HG03457 (cell line): ENCODE results near the gene MT1H.
"Not testable (repeated sequence)": the region's sequence is repeated elsewhere in the genome, so short reads cannot be mapped to it uniquely, and the experiment has no call there.

Experiments
- ATAC-seq: cut with Tn5 transposase; IDR thresholded peaks from one replicate; pipeline ENCODE4 v1.9.1; 2021; ENCODE audit warnings: moderate number of reproducible peaks; ENCODE audit not compliant: unreplicated experiment

Gene MT1H

GRCh38 chr16:56669005-56669839, at the start of gene MT1H:
TSS of gene MT1H (plus strand) at chr16:56669814. CDS start at chr16:56669885, 71 bp downstream.
- no peak for ATAC-seq

DNA sequence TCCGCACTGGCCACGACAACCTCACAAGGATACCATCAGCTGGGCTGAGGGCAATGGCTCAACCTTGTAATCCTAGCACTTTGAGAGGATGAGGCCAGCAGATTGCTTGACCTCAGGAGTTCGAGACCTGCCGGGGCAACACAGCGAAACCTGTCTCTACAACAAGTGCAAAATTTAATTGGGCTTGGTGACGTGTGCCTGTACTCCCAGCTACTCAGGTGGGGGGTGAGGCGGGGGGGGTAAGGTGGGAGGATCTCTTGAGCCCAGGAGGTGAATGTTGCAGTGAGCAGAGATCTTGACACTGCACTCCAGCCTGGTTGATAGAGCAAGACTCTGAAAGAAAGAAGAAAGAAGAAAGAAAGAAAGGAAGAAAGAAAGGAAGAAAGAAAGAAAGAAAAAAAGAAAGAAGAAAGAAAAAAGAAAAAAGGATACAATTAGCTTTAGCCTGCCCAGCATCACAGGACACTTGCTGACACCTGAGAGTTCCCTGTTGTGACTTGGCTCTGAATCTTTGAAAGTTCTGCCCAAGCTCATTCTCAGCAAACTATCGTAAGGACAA, 49.2 kb upstream of the MT1H start:
- no peak for ATAC-seq

DNA sequence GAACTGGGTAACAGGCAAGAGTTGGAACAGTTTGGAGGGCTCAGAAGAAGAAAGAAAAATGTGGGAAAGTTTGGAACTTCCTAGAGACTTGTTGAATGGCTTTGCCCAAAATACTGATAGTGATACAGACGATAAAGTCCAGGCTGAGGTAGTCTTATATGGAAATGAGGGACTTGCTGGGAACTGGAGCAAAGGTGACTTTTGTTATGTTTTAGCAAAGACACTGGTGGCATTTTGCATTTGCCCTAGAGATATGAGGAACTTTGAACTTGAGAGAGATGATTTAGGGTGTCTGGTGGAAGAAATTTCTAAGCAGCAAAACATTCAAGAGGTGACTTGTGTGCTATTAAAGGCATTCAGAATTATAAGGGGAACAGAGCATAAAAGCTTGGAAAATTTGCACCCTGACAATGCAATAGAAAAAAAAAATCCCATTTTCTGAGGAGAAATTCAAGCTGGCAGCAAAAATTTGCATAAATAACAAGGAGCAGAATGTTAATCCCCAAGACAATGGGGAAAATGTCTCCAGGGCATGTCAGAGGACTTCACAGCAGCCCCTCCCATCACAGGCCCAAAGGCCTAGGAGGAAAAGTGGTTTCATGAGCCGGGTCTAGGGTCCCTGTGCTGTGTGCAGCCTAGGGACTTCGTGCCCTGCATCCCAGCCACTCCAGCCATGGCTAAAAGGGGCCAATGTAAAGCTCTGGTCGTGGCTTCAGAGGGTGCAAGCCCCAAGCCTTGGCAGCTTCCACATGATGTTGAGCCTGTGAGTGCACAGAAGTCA, 47.8 kb upstream of the MT1H start:
- not testable (repeated sequence) for ATAC-seq

DNA sequence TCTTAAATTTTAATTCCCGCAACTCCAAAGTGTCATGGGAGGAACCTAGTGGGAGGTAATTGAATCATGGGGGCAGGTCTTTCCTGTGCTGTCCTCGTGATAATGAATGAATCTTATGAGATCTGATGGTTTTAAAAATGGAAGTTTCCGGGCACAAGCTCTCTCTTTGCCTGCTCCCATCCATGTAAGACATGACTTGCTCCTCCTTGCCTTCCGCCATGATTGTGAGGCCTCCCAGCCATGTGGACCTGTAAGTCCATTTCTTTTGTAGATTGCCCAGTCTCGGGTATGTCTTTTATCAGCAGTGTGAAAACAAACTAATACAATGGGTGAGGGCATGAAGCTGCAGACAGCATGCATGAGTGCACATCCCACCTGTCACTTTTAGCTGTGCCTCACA, 46.4 kb upstream of the MT1H start:
- ATAC-seq, result not testable (repeated sequence)

DNA sequence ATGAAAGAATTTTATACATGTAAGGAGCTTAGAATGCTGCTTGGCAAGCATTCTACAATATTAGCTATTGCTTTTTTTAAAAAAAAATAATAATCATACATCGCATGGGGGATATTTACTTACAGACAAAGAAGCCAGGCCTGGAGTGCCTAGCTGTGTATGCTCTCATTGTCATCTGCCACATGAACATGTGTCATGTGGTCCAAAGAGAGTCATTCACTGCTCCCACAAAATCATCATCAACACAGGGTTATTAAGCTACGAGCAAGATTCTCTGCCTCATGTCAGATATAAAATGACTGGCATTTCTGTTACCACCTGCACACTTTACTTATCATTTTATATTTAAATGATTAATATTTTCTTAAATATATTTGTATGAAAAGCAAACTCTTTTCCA, 46.0 kb upstream of the MT1H start:
- ATAC-seq, result no peak

GRCh38 chr16:56625140-56625942, 44.3 kb upstream of the MT1H start, which contains the start of gene MT1E:
TSS of gene MT1E (plus strand) at chr16:56625781. CDS start at chr16:56625852, 71 bp downstream.
- ATAC-seq, result peak; percentile 56

GRCh38 chr16:56625943-56626654, 43.5 kb upstream of the MT1H start:
- peak; percentile 20 for ATAC-seq

DNA sequence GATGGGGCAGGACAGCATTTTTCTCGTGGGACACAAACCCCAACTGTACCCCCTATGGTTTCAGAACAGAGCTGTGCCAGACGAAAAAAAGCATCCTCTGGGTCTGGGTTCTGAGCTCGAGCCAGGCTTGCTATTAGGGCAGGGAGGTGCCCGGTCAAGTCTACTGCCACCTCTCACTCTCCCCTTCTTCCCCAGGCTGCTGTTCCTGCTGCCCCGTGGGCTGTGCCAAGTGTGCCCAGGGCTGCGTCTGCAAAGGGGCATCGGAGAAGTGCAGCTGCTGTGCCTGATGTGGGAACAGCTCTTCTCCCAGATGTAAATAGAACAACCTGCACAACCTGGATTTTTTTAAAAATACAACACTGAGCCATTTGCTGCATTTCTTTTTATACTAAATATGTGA, 42.9 kb upstream of the MT1H start:
- ATAC-seq, result no peak

DNA sequence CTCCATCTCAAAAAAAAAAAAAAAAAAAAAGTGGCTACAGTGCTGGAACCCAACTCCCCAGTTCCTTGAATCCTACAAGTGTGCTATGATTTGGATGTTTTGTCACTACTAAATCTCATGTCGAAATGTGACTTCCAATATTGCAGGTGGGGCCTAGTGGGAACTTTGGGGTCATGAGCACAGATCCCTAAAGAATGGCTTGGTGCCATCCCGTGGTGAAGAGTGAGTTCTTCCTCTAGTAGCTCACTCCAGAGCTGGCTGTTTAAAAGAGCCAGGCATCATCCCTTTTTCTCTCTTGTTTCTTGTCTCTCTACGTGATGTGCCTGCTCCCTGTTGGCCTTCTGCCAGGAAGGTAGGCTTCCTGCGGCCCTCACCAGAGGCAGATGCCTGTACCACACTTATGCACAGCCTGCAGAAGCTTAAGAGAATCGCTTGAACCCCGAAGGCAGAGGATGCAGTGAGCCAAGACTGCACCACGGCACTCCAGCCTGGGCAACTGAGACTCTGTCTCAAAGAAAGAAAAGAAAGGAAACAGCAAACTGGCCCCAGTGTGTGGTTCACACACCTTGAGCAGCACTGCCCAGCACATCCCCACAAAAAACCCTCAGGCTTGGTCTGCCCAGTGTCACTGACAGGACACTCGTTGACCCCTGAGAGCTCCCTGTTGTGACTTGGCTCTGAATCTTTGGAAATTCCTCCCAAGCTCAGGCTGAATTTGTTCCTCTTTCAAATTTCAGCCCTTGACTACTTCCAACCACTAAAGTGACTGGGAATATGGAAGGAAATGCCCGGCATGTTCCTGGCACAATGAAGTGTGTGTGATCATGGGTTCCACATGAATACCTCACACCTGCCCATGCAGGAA, 40.9 kb upstream of the MT1H start:
- no peak for ATAC-seq

DNA sequence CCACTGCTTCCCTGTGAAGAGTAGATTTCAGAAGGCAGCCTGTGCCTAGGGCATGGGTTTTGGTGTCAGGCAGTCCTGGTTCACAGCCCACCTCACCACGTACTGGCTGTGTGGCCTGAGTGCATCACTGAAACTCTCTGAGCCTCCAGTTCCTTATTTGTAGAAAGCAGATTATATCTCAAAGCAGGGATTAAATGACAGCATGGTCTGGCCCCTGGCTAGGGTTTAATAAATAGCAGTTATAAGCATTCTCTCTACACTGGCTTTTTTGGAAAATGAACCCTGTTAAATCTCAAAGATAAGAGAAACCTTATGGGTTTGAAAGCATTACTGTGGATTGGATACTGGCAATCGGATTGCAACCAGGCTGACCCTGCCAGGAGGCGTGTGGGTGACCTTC, 40.1 kb upstream of the MT1H start:
- ATAC-seq, result no peak

DNA sequence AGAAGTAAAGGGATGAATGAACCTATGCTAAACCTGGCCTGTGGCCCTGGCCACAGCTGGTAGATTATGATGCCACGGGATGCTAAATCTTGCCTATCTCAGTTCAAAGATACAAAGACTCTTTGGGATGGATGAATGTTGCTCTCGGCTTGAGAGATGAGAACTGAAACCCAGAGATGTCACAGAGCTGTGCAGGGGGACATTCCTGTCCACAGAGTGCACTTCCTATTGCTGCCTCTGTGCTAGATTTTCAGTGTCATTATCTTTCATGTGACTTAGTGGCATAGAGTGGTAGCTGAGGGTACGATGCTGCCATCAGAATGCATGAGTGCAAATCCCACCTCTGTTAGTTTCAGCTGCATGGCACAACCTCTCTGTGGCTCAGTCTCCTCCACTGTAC, 39.5 kb upstream of the MT1H start:
- peak; percentile 55 for ATAC-seq

DNA sequence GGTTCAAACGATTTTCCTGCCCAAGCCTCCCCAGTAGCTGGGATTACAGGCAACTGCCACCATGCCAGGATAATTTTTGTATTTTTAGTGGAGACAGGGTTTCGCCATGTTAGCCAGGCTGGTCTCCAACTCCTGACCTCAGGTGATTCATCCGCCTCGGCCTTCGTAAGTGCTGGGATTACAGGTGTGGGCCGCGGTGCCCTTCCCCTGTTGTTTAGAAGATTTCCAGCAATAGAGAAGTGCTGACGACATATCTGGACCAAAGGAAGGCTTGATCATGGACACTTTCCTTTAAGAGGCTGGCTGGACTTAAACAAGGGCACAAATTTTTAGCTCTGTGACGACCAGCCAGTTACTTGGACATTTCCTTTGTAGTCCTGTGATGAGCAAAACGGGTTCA, 38.4 kb upstream of the MT1H start:
- ATAC-seq, result no peak

DNA sequence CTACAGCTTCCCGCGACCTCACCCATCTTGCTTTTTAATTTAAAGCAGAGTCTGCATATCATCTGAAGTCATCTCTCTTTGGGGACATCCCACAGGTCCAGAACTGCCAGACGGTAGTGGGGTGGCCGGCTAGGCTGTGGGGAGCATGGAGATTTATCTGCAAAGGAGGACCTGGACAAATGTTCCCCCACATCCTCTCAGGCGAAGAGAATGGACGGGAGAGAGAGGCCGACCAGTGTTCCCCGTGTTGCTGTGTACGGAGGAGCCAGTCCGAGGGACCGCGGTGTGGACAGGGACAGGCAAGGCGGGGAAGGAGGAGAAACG, 37.8 kb upstream of the MT1H start:
- no peak for ATAC-seq

- ATAC-seq, result no peak
These were observed 37.3 kb upstream of the MT1H start, which contains the start of gene MT1M for GRCh38 chr16:56632156-56632847. TSS of gene MT1M (plus strand) at chr16:56632659. CDS start at chr16:56632732, 73 bp downstream.

DNA sequence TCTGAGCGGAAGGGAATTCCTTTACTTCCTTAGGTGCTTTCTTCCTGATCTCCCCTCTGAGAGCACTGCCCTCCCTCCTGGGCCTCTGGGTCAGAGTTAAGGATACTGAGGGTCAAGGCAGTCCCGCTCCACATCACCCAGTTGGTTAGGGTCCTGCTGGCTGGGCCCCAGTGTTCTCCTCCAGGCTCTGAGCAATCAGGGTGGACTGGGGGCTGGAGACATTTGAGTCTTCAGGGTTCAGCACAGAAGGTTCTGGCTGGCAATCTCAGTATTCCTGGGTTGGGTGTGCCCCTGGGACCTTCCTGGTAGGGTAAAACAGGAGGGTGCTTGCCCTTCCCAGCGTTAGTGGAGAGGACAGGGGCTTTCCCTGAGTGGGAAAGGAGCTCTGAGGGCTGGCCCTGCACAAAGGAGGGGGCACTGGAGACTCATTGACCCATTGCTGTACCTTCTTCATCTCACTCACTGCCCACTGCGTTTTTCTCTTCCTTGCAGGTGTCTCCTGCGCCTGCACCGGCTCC, 36.7 kb upstream of the MT1H start:
- ATAC-seq, result no peak

DNA sequence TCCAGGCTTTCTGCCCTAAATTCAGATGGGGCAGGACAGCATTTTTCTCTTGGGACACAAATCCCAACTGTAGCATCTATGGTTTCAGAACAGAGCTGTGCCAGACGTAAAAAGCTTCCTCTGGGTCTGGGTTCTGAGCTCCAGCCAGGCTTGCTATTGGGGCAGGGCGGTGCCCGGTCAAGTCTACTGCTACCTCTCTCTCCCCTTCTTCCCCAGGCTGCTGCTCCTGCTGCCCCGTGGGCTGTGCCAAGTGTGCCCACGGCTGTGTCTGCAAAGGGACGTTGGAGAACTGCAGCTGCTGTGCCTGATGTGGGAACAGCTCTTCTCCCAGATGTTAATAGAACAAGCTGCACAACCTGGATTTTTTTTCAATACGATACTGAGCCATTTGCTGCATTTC, 36.1 kb upstream of the MT1H start:
- ATAC-seq, result no peak

DNA sequence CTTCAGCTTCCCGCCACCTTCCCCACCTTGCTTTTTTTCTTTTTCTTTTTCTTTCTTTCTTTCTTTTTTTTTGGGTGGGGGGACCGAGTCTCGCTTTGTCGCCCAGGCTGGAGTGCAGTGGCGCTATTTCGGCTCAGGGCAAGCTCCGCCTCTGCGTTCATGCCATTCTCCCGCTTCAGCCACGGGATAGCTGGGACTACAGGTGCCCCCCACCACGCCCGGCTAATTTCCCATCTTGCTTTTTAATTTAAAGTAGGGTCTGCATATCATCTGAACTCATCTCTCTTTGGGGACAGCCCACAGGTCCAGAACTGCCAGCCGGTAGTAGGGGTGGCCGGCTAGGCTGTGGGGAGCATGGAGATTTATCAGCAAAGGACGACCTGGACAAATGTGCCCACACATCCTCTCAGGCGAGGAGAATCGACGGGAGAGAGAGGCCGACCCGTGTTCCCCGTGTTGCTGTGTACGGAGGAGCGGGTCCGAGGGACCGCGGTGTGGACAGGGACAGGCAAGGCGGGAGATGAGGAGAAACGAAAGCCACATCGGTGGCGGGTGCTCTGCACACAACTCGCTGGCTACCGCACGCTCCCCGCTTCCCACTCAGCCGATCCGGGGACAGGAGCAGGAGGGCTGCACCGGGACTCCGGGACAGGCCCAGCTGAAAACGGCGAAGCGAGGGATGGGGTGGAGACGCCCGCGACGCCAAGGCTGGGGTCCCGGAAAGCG, 34.7 kb upstream of the MT1H start:
- ATAC-seq, result no peak

DNA sequence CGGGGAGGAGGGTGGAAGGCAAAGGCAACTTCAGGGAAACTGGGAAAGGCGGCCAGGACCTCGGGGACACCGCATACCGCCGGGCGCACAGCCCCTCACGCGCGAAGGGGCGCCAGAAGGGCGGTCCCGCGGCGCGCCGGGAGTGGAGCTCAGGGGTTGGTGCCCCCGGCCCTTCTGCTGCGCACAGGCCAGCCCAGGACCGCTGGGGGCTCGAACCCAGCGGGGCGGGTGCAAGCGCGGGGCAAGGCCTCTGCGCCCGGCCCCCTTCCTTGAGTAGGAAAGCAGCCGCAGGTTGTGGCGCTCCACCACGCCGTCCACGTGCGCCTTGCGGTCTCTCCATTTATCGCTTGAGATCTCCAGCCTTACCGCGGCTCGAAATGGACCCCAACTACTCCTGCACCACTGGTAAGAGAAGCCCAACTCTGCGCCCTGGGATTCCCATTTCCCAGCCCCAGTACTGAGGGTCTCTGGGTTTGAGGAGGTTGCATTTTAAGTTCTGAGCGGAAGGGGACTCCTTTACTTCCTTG, 34.1 kb upstream of the MT1H start:
- ATAC-seq, result no peak
